Measurements from ENCODE around the gene C17orf113. TPM values are rescaled to one million over a fixed set of nuclear protein-coding genes. Genes with fewer than 3 reads are reported as not detected.

C17orf113 gene
- total and polyA plus RNA-seq, 2 experiments from 2014 or later, result 0.29 to 2.1 TPM

- Histone ChIP-seq H3K4me3 (peak overlapping the region; percentile 78), H4K20me1 (replicated peaks; ENCODE audit: insufficient read depth) (no peaks in the 10 kb centered on the region), H3K27ac (ENCODE audit: low read depth) (no peak overlapping the region), H3K4me2 (peak overlapping the region; percentile 88), H3K27me3 (ENCODE audit: insufficient read depth) (0 out of 2 replicates have a peak, but pooled peaks cover 9% of the 10 kb centered on the region), H3K4me1 (ENCODE audit: insufficient read depth) (peaks cover 9% of the 10 kb centered on the region; the same call in 1 of the 2 replicates), H3K36me3 (ENCODE audit: insufficient read depth) (no peaks in the 10 kb centered on the region), H2AFZ (peak overlapping the region; percentile 96), H3K79me2 (replicated peaks; ENCODE audit: insufficient read depth) (no peaks in the 10 kb centered on the region), H3K9me2 (ENCODE audit: insufficient read depth) (no peaks in the 10 kb centered on the region), H3F3A (replicated peaks; ENCODE audit: low read depth) (no peaks in the 10 kb centered on the region)
- Mint-ChIP-seq H3K4me3 (peak overlapping the region; percentile 77), H3K36me3 (ENCODE audit: low read depth) (no peaks in the 10 kb centered on the region), H3K27ac (no peak overlapping the region), H3K4me1 (peaks cover 19% of the 10 kb centered on the region; the same call in 2 of the 3 replicates), H3K9me3 (no peaks in the 10 kb centered on the region), H3K27me3 (ENCODE audit: insufficient read depth, low read depth, poor library complexity) (peaks cover 15% of the 10 kb centered on the region)
- peak; percentile 68 for ATAC-seq
- TF ChIP-seq ZNF114 (CRISPR knock-in tag; IDR thresholded peaks at IDR 0.05) (no peak), NANOG (IDR thresholded peaks at IDR 0.05; ENCODE audit: borderline replicate concordance) (no peak), CTCF (conservative IDR thresholded peaks at IDR 0.05; ENCODE audit: low read depth in 2 of 2) (no peak), EZH2 (IDR thresholded peaks at IDR 0.05; ENCODE audit: low read depth, unreplicated experiment) (no peak), STAT1 (IDR thresholded peaks at IDR 0.05; ENCODE audit: unreplicated experiment) (no peak), JUNB (IDR thresholded peaks at IDR 0.05; ENCODE audit: unreplicated experiment) (no peak), EZH2phosphoT487 (IDR thresholded peaks at IDR 0.05; ENCODE audit: unreplicated experiment) (no peak), REST (IDR thresholded peaks at IDR 0.05; ENCODE audit: unreplicated experiment) (no peak), ZNF331 (CRISPR knock-in tag; IDR thresholded peaks at IDR 0.05; ENCODE audit: low read depth) (no peak), CREB1 (CRISPR knock-in tag; IDR thresholded peaks at IDR 0.05; ENCODE audit: low read depth) (no peak), ZNF462 (CRISPR knock-in tag; IDR thresholded peaks at IDR 0.05) (no peak), POLR2AphosphoS5 (IDR thresholded peaks at IDR 0.05; ENCODE audit: low read depth) (no peak)
- TF ChIP-seq, protein P1, sequence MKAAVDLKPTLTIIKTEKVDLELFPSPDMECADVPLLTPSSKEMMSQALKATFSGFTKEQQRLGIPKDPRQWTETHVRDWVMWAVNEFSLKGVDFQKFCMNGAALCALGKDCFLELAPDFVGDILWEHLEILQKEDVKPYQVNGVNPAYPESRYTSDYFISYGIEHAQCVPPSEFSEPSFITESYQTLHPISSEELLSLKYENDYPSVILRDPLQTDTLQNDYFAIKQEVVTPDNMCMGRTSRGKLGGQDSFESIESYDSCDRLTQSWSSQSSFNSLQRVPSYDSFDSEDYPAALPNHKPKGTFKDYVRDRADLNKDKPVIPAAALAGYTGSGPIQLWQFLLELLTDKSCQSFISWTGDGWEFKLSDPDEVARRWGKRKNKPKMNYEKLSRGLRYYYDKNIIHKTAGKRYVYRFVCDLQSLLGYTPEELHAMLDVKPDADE (IDR thresholded peaks at IDR 0.05), result no peak
- peak; percentile 67 for DNase-seq (ENCODE audit: low spot score)
Observed at GRCh38 chr17:42072323-42073187, 22.2 kb upstream of the C17orf113 start.
